NCI-H748 (cell line): Measurements from ENCODE around the gene HNRNPUL2.

Experiments used
- DNase-seq: peaks from one replicate; lab custom pipeline; 2025; ENCODE audit not compliant: unreplicated experiment; lab: John Stamatoyannopoulos, UW

Gene HNRNPUL2

DNA sequence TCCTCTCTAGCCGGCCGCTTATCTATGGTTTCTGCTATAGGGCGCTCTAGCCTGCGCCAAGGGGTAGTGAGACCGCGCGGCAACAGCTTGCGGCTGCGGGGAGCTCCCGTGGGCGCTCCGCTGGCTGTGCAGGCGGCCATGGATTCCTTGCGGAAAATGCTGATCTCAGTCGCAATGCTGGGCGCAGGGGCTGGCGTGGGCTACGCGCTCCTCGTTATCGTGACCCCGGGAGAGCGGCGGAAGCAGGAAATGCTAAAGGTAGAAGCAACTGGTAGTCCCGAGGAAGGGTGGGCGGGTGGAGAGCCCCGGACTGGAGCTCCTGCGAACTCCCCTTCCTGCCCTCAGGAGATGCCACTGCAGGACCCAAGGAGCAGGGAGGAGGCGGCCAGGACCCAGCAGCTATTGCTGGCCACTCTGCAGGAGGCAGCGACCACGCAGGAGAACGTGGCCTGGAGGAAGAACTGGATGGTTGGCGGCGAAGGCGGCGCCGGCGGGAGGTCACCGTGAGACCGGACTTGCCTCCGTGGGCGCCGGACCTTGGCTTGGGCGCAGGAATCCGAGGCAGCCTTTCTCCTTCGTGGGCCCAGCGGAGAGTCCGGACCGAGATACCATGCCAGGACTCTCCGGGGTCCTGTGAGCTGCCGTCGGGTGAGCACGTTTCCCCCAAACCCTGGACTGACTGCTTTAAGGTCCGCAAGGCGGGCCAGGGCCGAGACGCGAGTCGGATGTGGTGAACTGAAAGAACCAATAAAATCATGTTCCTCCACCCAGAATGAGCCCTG is 55.5 kb downstream of the HNRNPUL2 start, which contains the start of the genes LBHD1 and UQCC3:
Gene LBHD1, minus strand, starts transcription at position 660 of the 782 bp plus-strand sequence. CDS start 2,236 bp downstream, outside the sequence.
Gene UQCC3, plus strand, starts transcription at position 66 of the 782 bp plus-strand sequence. Its CDS starts 73 bp downstream, at position 139.
- peak; percentile 92 for DNase-seq

DNA sequence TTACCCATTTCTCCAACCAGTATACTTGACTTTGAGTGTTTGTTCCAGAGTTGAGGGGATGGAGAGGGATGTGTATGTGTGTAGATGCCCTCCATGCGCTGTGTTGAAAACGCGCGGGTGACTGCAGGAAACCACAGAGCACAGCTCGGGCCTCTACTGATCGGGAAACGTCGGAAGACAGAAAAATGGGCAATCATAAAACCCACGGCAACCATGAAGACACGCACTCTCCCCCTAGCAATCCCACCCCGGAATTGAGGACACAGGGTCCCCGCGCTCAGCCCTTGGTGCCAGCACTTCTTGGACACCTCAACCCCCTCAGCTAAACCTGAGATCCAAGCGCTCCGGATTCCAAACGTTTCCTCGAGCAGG is 56.0 kb downstream of the HNRNPUL2 start:
- no peak for DNase-seq

DNA sequence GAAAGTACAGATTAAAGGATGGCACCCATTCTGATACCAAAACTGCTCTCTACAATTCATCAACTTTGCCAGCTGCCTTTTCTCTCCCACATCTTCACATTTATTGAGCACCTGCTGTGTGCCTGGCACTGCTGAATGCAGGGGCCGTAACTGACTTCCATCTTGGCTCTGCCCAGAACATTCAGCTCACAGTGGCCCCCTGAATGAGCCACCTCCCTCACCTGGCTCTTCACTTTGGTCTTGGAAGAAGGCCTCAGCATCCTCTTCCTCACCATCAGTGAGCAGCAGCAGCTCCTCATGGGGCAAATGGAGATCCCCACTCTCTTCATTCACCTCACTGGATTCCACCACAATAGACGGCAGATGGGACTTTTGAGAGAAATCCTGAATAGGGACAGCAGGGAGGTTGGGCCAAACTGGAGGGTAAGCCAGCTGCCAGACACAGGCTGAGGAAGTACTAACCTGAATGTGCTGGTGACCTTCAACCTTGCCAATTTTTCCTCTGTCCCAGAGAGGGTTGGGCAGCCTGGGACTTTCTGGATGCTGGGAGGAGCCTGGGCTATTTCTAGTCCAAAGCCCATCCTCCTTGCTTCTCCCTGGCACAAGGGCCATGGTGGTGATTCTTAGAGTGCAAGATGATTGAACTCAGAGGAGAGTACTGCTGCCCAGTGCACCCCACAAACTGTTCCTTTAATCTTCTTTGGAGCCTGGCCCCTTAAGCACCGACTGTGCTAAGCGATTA is 57.7 kb downstream of the HNRNPUL2 start:
- DNase-seq, result no peak

DNA sequence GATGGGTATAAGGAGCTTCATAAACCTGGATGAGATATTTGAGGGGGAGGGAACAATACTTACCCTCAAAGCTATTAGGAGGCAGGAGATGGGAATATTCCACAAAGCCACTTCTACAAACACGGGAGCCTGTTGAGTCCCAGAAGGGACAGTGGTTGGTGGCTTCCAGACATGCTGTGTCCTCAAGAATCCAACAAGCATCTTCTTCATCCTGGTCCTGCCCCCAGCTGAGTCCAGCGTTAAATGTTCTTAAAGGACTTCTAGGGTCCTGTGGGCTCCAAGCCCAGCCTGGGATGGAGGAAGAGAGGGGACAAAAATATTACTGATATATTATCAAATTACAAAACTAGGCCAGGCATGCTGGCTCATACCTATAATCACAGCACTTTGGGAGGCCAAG is 59.8 kb downstream of the HNRNPUL2 start:
- DNase-seq, result no peak

DNA sequence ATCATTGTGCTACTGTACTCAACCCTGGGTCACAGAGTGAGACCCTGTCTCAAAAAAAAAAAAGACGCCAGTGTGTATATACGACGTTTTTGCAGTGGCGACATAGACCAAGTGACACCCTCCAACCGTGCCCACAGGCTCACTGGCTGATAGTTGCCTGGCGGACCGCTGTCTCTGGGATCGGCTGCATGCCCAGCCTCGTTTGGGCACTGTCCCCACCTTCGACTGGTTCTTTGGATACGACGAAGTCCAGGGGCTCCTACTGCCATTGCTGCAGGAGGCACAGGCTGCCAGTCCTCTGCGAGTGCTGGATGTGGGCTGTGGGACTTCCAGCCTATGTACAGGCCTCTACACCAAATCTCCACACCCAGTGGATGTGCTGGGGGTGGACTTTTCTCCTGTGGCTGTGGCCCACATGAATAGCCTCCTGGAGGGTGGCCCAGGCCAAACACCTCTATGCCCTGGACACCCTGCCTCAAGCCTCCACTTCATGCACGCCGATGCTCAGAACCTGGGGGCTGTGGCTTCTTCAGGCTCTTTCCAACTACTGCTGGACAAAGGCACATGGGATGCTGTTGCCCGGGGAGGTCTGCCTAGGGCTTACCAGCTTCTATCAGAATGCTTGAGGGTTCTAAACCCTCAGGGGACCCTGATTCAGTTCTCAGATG is 60.9 kb downstream of the HNRNPUL2 start:
- DNase-seq, result no peak

DNA sequence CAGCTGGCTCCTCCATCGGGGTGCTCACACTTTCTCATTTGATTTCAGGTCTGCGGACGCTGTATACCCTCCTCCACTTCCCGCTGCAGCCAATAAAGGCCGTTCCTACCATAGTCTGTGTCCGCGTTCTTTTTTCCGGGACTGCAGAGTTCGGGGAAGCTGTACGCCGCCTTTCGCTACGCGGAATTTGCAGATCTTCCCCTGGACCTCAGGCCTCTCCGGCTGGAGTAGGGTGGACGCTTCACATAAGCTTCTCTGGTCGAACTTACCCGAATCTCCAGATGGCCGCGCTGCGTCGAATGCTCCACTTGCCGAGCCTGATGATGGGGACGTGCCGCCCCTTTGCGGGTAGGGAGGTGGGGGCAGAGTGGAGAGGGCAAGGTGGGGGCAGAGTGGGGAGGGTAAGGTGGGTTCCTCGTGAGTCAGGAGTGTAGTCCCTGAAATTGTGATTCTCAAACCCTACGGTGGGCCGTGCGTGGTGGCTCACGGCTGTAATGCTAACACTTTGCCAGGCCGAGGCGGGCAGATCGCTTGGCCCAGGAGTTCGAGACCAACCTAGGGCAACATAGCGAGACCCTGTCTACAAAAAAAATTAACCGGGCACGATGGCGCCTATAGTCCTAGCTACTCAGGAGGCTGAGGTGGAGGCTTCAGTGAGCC is 61.5 kb downstream of the HNRNPUL2 start:
- DNase-seq, result peak; percentile 74

DNA sequence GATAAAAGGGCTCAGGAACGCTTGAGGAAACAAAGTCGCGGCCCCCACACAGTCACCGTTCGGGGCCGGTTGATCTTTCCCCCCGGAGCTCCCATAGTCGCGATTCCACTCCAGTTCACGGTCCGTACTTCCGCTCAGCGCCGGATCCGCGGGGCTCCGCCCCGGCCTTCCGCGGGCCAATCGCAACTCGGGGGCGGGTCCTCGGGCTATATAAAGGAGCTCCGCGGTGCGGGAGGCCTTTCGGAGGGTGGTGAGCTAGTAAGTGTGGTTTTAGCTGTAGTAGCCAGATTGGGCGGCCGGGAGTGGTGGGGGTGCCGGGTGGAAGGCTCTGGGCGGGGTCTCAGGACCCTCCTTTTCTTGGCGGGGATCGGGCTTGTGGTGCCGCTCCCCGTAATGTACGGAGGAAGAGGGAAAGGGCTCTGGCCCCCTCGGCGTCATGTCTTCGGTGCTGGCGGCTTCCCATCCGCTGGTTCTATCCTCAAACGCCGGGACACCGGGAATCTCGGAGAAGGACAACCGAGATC is 62.1 kb downstream of the HNRNPUL2 start, which contains the start of the genes C11orf98 and CSKMT:
Gene C11orf98, minus strand, starts transcription at position 136 of the 524 bp plus-strand sequence. Its CDS starts 41 bp downstream, at position 95.
Gene CSKMT, plus strand, starts transcription at position 238 of the 524 bp plus-strand sequence. CDS start 568 bp downstream, outside the sequence.
- peak; percentile 94 for DNase-seq

DNA sequence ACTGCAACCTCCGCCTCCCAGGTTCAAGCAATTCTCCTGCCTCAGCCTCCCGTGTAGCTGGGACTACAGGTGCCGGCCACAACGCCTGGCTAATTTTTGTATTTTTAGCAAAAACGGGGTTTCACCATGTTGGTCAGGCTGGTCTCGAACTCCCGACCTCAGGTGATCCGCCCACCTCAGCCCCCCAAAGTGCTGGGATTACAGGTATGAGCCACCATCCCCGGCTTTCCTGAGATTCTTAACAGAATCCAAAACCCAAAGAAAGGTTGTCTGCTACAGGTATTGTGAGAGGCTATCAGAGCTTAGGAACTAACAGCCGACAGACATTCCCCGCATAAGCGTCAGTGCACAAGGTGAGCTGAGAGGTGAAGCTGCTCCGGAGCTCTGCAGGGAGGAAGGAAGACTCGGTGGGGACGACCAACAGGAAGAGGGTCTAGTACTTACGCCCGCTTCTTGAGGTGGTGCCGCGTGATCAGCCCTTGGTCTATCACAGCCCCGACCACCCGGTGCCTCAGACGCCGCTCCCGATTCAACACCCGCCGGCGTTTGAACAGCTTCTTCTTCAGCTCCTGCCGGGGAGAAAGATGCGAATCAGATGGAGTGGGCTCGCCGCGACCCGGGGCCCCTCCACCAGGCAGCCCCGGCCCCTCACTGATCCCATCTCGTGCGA is 62.7 kb downstream of the HNRNPUL2 start:
- peak; percentile 77 for DNase-seq
